Effector CD8-positive, alpha-beta T cell (primary cell): ENCODE results near the gene SH3RF1.

Source experiments
- DNase-seq: peaks from one replicate; lab custom pipeline; 2025; lab: John Stamatoyannopoulos, UW

The SH3RF1 gene

DNA sequence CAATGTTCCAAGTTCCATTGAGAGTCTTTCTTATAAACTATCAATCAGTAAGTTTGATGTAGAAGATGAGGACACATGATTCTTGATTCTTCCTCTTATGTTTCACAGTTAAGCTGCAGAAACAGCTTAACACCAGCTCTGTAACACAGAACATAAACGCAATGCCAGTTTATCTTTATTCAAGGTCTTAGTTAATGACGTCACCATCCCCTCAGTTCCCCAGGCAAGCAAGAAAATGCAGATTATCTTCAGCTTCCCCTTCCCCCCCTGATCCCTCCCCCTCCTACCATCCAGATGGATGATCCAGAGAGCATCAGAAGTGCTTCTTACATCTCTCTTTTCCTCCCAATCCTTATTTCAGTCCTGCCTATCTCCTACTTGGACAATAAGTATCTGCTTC is 4.4 kb upstream of the SH3RF1 start:
- DNase-seq = no peak

DNA sequence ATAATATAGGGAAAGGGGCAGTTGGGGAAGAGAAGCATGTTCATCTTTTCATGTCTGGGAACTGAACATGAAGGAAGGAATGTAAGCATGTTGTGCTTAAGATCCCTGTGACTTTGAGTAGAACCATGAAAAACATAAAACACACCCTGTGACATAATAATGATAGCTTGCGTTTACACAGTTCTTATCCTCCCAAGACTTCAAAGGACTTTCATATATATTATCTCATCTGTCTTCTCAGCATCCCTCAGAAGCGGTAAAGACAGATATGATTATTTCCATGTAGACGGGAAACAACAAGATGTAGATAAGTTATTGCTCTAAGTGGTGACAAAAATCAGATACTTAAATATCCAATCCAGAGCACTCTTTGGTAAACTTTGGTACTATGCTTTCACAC is 3.3 kb upstream of the SH3RF1 start:
- no peak for DNase-seq

DNA sequence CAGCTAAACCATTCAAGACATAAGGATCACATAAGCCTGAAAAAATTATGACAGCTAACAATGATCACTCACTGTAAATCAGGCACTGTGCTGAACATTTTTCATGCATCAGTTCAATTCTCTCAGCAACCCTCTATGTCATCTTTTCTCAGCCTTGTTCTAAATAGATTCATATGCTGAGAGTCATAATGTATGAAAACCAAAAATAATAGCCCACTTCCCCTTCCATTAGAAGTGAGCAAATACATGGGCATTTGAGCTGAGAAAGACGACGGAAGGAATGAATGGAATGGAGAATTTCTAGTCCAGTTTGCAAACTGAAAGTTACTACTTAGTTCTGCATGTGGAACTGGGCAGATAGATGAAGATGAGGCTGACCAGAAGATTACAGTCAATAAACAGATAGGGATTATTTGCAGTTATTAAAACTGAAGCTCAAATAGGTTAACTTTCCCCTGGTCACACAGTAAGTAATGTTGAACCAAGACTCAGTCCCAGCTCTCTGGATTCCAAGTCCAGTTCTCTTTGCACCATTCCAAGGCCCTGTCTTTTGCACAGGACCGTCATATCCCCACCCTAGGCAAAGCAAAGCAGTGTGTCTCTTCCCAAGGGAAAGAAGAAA is 1.6 kb upstream of the SH3RF1 start:
- no peak for DNase-seq

DNA sequence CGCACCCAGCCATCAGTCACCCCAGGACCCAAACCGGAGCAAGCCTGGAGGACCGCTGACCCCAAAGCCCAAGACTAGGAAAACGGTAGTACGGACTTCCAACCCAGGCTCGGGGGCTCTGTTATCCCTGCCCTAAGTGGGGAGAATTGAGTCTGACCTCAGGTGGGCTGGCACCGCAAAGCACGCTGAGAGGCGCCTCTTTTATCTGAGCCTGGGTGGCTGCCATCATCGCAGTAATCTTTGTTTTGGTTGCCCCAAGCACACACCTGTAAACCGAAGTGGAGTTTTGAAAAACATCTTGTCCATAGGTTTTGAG is 894 bp upstream of the SH3RF1 start:
- no peak for DNase-seq

DNA sequence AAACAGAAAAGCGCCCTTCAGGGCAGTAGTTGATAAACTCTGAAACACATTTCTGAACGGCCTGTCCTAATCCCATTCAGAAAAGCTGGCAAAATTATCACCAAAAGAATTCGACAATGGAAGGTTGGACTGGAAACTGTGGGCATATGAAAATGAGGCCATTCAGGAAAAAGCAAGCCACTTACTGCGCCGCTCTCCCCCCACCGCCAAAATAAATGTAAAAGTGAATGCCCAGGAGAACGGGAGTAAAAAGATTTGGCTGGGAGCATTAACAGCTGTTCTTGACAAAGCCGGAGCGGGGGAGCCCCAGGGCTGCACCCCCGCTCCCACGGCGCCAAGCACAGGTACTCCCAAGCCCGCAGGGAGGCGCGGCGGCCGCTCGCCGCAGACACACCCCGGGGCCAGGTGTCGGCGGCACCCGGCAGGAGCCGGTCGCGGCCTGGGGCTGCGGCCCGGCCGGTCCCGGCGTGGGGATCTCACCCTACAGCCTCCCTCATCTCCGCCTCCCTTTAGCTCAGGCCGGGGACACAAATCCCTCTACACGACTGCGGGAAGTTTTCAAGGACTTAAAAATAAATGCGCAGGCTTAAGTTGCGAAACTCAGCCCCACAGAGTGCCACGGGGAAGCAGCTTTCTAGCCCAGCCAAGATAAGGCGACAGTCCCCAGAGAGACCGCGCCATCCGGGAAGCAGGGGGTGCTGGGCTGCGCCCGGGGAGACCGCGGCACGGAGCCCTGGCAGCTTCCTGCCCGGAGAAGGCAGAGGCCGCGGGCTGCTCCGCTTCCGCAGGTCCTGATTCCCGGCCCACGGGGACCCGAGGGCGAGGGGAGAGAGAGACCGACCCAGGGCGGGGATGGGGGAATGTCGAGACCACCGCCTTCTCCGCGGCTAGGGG is 593 bp downstream of the SH3RF1 start:
- no peak for DNase-seq

DNA sequence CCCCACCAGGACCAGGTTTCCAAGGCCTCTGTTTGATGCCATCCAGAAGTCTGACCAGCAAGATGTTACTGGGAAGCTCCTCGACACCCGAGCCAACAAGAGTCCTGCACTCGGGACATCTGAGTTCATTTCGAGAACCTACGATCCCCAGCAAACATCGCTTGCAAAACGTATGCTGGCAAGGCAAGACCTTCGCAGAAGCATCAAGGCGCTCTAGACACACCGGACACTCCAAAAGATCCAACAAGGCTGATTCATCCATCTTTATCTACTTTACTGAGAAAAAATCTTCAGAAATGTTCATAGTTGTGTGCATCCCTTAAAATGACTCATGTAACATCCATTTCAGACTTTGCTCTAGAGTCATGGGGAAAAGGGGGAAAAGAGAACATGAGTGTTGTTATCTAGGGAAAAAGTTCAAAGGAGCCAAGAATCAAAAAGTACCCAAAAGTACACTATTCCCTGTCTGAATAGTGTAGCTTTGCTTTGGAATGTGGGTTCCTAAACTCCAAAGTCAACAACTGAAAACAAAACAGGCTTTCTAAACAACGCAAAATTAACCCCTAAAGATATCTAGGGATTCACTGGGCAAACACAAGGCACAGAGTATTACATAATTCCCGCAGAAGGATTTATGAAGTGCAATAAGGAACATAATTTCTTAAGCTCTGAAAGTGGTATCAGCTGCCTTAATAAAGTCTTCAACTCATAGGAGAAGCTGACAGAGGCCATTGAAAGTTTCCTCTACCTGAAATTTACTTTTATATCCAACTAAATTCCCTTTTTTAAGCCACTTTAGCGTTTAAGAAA is 1.6 kb downstream of the SH3RF1 start:
- no peak for DNase-seq

DNA sequence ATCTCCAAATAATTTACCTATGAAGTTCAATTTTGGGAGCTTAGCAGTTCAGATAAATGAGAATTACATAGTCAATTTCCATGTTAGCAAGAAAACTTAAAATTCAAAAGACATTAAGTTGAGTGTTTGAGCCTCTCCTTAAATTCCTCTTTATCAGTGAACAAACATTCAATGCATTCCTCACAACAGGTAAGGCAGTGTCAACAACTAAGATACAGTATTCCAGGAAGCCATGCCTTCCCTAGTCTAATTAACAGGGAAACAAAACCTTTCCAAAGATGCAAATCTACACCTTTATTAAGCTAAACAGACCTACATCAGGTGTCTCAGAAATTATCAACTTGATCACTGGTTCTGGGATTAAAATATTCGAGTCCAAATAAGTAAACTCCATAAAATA is 3.7 kb downstream of the SH3RF1 start:
- no peak for DNase-seq

DNA sequence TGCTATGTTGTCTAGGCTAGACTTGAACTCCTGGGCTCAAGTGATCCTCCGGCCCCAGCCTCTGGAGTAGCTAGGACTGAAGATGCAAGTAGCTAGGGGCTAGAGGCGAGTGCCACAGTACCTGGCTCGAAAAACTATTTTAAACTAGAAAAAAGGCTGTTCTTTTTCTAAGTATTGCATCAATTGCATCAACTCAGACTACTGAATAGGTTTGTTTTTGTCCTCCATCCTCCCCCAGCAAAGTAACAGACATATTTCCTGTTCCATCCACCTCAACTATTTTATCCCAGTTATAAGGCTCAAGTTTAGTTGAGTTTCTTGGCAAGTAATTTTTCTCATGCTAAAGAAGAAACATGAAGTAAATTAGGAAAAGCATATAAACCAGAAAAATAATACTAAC is 4.1 kb downstream of the SH3RF1 start:
- no peak for DNase-seq

DNA sequence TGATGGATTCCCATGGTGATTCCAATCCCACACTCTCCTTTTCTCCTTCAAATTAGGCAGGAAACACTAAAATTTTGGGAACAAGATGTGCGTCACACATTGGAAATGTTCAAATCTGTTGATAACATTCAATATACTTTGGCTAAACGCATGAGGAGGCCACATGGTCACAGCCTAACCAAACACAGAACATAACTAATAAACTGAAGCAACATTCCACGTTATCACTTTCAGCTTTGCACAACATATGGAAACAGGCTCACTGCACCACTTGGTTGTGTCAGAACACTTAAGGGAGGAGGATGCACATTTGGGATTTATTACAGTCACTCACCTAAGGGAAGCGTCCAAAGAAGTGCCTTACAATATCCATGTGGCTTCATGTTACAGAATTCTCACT is 4.7 kb downstream of the SH3RF1 start:
- no peak for DNase-seq

DNA sequence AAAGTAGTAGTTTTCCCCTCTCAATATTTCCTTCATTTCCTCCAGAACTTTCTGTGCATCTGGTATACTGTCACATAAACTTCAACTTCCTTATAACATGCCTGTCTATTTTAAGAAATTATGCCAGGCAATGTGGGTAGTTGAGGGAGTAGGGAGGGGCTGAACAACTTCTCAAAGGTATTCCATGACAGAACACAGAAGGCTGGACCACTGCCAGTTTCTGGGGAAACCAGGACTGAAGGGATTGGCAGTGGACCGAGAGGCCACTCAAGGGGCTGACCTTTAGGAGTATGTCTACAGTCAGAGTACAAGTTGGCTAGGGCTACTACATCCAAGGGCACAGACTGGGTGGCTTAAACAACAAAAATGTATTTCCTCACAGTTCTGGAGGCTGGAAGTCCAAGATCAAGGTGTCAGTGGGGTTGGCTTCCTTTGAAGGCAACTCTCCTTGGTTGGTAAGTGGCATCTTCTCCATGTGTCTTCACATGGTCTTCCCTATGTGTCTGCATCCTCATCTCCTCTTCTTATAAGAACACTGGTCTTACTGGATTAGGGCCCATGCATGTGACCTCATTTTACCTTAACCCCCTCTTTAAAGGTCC is 6.9 kb downstream of the SH3RF1 start:
- no peak for DNase-seq

DNA sequence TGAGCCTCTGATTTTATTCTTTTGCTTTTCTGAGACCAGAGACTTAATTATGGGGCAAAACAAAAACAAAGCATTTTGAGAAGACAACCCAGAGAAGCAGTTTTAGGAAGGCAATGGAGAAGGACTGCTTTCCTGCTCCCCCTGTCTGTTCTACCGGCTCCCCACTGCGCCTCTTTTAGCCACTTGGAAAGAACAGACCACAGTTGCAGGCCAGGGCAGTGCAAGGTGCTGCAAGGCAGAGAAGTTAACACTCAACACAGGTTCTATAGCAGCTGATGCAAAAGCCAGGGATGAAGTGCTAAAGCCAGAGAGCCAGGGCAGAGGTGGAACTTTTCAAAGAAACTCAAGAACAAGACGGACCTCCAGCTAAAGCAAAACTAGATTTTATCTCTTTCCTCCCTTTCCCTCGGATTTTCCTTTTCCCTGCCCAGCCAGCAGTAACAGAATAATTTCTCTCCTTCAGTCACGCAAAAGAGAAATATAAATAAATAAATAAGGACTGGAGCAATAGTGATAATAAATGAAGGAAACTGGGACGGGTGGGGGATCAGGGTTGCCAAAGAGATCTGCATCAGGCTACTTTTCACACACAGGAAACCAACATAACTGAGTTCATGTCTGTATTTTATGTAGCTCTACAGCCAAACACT is 10.4 kb downstream of the SH3RF1 start:
- no peak for DNase-seq

DNA sequence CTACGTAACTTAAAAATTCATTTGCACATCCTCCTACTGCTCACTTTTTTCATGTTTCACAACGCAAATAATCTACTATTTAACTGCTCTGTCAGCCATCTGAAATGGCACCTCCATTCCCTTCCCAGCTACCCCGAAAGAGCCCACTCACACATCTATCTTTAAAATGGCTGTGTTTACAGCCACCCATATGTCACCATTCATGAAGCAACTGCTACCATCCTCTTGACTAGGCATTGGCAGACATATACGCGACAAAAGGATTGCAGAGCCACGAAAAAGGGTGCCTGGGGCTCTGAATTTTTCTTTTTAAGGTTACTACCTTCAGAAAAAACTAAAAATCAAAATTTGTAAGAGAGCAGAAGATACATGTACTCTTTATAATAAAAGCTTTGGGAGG is 11.5 kb downstream of the SH3RF1 start:
- DNase-seq = no peak

DNA sequence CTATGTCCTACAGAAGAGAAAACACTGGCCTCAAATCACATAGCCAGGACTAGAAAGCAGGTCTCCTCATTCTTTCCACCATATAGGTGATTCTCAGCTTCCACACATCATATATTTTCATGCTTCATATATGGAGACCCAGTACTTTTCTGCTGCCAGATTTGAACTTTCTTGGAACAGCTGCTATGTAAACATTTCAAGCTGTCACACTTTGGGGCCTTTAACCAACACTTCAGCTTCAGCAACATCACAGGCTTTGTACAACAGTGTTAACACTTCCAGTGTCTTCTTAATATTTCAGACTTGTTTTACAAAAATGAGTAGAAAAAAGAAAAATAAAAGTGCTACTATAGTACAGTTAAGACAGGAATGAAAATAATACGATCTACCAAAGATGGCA is 12.6 kb downstream of the SH3RF1 start:
- DNase-seq = no peak

DNA sequence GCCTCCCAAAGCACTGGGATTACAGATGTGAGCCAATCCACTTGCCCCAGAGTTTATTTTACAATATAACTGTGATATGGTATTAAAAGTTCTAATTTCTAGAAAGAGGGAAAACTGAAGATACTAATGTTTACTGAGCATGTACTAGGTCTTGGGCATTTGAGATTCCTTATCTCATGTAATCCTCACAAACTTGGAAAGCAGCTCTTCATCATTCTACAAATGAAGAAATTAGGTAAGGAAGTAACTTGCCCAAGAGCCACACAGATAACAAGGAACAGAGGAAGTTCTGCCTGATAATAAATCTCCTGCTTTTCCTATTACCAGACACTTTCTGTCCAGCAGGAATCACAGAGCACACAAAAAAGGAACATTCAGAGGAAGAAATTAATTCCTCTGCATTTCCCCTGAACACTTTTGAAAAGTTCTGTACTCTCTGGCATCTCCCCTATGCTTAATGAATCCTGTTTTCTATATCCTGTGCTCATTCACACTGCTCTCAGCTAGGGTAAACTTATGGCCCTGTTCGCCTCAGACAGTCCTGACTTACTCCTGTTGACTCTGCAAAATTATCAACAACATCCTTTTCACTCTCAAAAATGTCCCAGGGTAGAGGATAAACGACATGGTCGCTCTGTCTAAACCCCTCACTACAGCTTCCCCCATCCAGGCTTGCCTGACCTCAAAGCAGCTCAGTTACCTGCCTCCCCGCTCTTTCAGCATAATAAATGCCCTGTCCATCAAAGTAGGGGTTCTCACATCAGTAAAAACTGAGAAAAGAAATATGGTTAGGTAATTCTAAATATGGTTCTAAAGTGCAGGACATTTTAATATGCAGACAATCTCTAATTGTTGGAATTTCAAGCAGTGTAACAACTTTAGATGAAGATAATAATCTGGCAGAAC is 13.6 kb downstream of the SH3RF1 start:
- no peak for DNase-seq

DNA sequence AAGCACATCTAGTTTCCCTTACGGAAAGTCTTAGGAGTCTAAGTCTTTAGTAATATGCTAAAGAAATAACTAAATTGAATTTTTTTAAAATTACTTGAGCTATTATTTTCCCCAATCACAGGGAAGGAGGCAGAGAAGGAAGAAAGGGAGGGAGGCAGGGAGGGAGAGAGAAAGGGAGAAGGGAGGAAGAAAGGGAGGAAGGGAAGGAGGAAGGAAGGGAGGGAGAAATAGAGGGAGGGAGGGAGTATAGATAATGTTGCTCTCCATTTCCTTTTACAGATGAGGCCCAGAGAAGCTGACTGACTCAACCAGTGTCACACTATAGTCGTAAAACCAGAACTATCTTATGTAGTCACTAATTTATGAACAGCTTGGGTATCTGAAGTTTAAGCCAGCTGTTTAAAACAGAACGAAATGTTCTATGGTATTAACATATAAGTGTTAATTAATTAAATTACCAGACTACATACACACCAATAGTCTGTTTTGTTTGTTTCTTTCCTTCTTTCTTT is 14.6 kb downstream of the SH3RF1 start:
- DNase-seq = no peak

DNA sequence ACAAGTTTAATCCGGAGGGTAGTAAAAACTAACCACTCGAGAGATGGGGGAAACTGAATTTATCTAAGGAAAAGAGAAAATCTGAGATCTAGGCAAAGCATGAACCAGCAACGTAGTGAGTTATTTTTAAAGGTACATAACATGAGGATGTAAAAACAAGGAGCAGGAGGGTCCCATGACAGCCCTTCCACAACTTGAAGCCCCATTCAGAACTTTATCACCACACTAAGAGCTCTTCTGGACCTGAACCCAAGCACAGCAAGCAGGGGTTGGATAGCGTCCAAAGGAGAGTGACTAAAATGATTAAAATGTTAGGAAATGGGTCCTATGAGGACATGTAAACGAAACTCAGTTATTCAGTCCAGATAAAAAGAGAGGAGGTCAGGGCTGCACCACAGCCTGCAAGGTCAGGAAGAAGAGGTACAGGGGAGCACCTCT is 16.2 kb downstream of the SH3RF1 start:
- no peak for DNase-seq

DNA sequence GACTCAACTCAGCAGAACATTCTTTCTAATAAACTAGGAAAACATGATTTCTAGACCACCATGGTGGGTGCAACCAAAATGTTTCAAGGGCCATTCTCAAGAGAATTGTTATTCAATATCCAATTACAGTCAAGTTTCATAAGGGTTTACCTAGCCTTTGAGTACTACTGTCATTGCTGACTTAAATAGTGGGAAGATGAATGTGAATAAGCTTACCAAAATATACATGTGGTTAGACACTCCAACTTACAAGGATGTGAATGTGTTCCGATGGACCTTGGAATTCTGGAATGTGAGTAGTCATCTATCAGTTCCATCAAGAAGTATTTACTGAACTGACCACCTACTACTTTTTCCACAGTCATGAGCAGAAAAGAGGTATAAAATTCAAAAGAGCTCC is 16.9 kb downstream of the SH3RF1 start:
- no peak for DNase-seq

DNA sequence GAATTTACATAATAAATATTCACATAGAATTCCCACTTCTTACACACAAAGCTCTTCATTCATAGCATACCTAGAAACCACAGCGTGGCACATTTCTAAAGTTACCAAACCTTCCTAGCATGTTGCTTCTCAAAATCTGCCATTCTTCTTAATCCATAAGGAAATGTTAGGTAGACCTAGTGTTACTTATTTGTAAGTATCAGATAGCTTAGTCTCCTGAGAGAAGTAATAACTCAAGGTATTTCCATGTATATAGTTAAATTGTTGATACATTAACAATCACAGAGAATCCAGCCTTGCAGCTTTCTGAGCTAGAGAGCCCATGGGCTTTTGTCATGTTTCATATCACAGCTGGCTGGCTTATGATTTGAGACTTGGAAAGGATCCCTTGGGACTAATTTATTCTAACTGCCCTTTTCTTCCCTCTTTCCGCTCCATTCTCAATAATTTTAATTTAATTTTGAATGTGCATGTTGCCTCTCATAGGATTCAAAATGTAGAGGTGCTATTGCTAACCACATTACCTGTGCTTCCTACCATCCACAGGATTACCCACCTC is 17.6 kb downstream of the SH3RF1 start:
- DNase-seq = no peak

DNA sequence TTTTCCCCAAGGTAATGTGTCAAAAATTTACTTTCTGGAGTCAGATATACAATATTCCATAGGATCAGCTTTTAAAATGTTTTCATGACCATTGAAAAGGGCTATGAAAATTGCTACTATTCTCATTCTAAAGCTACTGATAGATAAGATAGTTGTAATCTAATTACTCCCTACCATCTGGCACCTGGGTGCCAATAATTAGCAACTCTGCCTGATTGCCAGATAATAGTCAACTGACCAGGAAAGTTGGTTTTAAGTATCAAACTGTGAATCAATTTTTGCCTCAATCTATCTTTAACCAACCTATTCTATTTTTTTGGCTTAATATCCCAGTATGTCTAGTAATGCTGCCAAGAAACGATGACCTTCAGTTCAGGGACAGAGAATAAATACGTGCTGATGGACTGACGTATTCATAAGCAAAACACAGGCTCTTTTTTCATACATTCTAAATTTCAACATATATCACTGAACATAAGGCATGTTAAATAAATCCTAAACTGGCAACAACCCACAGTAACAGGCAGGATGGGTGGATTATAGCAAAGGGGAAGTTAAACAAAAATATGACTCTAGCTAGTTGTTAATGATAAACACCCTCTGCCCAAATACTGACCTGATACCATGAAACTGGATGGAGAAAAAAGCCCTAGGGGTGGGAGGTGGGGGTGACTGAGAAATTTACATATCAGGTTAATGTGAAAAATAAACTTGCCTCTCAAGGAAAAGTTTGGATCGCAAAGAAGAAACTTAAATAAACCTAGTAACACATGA is 18.2 kb downstream of the SH3RF1 start:
- no peak for DNase-seq
